GM20000 (cell line): Measurements from ENCODE around the gene ENAH.
"Not testable (repeated sequence)": the region's sequence is repeated elsewhere in the genome, so short reads cannot be mapped to it uniquely, and the experiment has no call there.

Source experiments
- DNase-seq: peaks from one replicate; pipeline ENCODE4 v3.0.0; 2012; ENCODE audit warnings: low spot score
- CTCF ChIP-seq: IDR thresholded peaks from 2 replicates; pipeline ENCODE4 v1.5.1; 2012; ENCODE audit warnings: mild to moderate bottlenecking, control low read depth; ENCODE audit errors: extremely low read depth, missing control alignments

The ENAH gene

DNA sequence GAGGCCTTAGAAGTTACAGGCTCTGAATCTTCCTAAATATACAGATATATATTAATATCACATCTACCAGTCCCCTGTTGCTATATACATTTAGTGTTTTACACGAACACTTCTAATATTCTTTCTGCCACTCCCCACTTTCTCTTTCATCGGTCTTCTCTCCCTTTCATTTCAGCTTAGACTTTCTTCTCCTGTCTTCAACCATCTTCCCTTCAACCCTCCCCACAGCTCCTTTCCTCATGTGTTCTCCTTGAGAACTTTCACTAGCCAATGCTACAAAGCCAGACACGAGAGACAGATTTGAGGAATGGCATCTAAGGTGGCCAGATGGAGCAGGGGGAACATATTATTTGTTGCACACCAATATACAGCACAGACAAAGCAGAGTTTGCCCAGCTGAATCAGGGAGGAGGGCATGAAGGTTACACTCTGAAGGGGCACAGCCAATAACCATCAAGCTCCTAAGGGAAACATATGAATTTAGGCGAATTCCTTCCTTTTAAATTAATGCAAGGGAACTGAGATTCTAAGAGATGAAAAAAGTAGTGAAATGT is 141.0 kb downstream of the ENAH start:
- DNase-seq: no peak

DNA sequence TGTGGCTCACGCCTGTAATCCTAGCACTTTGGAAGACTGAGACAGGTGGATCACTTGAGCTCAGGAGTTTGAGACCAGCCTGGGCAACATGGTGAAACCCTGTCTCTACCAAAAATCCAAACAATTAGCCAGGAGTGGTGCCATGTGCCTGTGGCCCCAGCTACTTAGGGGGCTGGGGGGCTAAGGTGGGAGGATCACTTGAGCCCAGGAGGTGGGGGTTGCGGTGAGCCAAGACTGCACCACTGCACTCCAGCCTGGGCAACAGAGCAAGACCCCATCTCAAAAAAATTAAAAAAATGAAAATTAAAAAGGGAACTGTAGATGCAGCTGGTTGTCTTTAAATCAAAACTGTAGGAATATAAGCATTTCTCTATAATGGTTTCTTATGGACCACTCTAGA is 142.2 kb downstream of the ENAH start:
- not testable (repeated sequence) for DNase-seq

More for the DNA sequence above, 141.0 kb downstream of the ENAH start:
- no peak for TF ChIP-seq CTCF

GRCh38 chr1:225509770-225510169 is 143.2 kb downstream of the ENAH start:
- DNase-seq: no peak
- no peak for TF ChIP-seq CTCF

DNA sequence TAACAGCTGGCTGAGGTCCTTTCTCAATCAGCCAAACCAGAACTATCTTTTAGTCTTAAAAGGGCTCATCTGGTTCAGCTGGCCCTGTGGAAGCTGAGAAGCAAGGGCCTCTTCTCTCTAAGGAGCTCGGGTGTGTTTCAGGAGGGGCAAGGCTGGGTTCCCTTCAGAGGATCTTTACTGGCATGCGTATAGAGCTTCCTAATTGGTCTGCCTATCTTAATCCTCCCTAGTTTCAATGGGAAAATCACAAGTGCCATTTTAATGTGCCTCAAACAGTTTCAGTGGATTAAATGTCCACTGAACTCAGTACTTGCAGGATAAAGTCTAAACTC is 143.6 kb downstream of the ENAH start:
- TF ChIP-seq CTCF: no peak

DNA sequence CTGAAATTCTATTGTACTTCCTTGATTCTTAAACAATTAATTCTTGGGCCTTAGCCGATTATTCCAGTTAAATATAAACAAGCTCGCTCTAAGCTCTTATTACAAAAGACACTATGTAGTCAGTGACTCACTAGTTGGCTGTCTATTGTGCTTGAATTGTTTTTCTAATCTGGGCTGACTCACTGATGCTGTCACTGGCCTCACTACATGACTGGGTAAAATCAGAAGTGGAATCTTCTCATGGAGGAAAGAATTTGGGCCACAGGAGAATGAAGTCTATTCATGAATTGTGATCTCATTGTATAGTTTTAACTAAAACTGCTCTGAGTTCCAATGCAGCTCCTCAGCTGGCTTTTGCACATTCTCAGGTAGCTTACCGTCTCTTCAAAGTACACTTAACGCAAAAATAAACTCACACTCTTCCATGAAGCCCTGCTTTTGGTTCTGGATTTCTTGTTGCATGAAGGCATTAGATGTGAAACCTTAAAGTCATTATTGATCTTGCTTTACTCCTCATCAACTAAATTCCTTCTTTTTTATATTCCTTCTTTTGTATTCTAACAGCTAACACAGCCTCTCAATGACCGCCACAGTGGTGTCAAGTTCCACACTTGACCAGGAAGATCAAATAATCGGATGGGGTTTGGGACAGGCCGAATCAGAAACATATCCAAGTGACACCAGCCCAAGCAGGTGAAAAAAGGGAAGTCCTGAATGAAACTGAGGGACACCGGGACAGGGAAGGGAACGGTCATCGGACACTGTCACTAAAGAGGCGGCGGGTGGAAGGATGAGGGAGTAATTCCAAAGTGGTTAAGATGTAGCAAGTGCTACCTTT is 144.2 kb downstream of the ENAH start:
- DNase-seq: no peak
- TF ChIP-seq CTCF: no peak

More for the DNA sequence above, 143.6 kb downstream of the ENAH start:
- no peak for DNase-seq

- no peak for TF ChIP-seq CTCF
- DNase-seq: no peak
These were observed 146.2 kb downstream of the ENAH start for GRCh38 chr1:225506727-225507126.

- TF ChIP-seq CTCF: no peak
- DNase-seq: no peak
These were observed 148.1 kb downstream of the ENAH start for GRCh38 chr1:225504776-225505175.
